Thymus (tissue), 11 donors: ENCODE results near the gene PCDHB12. TPM values are rescaled to one million over a fixed set of nuclear protein-coding genes. Genes with fewer than 3 reads are reported as not detected.
"Not testable (repeated sequence)": the region's sequence is repeated elsewhere in the genome, so short reads cannot be mapped to it uniquely, and the experiment has no call there.

Source experiments
- DNase-seq, 9 donors: peaks; one replicate each; pipeline ENCODE4 v3.0.0-alpha.2; 2013; ENCODE audit warnings: low spot score in 9 of 9, low read depth in 6 of 9, missing footprints in 1 of 9
- H3K27ac ChIP-seq, 2 donors: one replicate each; pipeline ENCODE4 v1.5.1; 2013; ENCODE audit warnings: control low read depth in 1 of 2, low read depth in 1 of 2, low read length in 1 of 2, mild to moderate bottlenecking in 1 of 2, moderate library complexity in 1 of 2
- H3K27me3 ChIP-seq, 2 donors: one replicate each; pipeline ENCODE4 v1.5.1; 2013; ENCODE audit warnings: low read length in 1 of 2; ENCODE audit not compliant: control insufficient read depth in 2 of 2, insufficient read depth in 1 of 2
- H3K36me3 ChIP-seq, 2 donors: one replicate each; pipeline ENCODE4 v1.5.1; 2013; ENCODE audit warnings: low read length in 1 of 2, mild to moderate bottlenecking in 1 of 2, moderate library complexity in 1 of 2; ENCODE audit not compliant: control insufficient read depth in 2 of 2, insufficient read depth in 2 of 2
- H3K4me1 ChIP-seq, 2 donors: one replicate each; pipeline ENCODE4 v1.5.1; 2013; ENCODE audit warnings: low read length in 2 of 2; ENCODE audit not compliant: control insufficient read depth in 2 of 2, insufficient read depth in 2 of 2
- H3K4me3 ChIP-seq, 2 donors: one replicate each; pipeline ENCODE4 v1.5.1; 2013; ENCODE audit warnings: low read length in 2 of 2, control low read depth in 1 of 2, mild to moderate bottlenecking in 1 of 2
- H3K9me3 ChIP-seq, 2 donors: one replicate each; pipeline ENCODE4 v1.5.1; 2013; ENCODE audit warnings: low read length in 1 of 2, mild to moderate bottlenecking in 1 of 2; ENCODE audit not compliant: control insufficient read depth in 2 of 2, insufficient read depth in 1 of 2
- WGBS: extraction: QIAGEN DNeasy Blood & Tissue Kit; methylation state at CpG from one replicate; pipeline ENCODE4 v1.1.7; 2013; 5-methylcytosine and 5-hydroxymethylcytosine counted together
- polyA plus RNA-seq: library from polyadenylated mRNA; stranded (reverse); fragments of 200-250 nt; gene quantifications from one replicate; pipeline ENCODE4 v1.2.3, GENCODE V29; 2013
- total RNA-seq: library from RNA; stranded (reverse); fragments of 120-200 nt; gene quantifications from one replicate; pipeline ENCODE4 v1.2.4, GENCODE V29; 2013
- donor health status: healthy.

PCDHB12 gene
- total and polyA plus RNA-seq, 2 donors: 0.18 to 0.19 TPM

DNA sequence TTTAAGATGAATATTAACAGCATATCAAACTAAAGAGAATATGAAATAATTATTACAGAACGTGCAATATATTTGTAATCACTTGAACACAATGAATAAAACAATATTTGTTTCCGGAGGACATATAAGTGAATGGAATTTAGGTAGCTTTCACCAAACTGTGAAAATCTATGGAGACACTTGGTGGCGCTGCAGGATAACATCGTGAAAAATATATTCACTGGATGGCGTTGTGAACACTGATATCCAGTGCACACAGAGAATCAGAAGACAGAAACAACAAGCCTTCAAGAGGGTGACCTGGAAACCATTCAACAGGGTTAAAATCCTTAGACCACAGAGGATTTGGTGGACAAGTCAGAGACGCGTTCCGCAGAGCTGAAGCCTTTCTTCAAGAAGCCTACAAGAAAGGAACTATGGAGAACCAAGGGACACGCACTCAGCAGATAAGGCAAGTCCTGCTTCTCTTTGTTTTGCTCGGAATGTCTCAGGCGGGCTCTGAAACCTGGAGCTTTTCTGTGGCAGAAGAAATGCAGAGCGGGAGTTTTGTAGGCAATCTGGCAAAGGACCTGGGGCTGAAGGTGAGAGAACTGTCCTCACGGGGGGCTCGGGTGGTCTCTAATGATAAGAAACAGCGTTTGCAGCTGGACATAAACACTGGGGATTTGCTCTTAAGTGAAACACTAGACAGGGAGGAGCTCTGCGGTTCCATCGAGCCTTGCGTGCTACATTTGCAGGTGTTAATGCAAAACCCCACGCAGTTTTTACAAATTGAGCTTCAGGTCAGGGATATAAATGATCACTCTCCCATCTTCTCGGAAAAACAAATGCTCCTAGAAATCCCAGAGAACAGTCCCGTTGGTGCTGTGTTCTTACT lies 8.9 kb upstream of the PCDHB12 start, which contains the start of gene PCDHB11:
Gene PCDHB11, plus strand, starts transcription at position 269 of the 877 bp plus-strand sequence. Its CDS starts 148 bp downstream, at position 417.
- peaks cover 0 to 4% of the 10 kb centered on the region in 2 donors for H3K9me3 ChIP-seq

DNA sequence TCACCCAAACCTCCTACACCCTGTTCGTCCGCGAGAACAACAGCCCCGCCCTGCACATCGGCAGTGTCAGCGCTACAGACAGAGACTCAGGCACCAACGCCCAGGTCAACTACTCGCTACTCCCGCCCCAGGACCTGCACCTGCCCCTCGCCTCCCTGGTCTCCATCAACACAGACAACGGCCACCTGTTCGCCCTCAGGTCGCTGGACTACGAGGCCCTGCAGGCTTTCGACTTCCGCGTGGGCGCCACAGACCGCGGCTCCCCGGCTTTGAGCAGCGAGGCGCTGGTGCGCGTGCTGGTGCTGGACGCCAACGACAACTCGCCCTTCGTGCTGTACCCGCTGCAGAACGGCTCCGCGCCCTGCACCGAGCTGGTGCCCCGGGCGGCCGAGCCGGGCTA lies 7.4 kb upstream of the PCDHB12 start:
- H3K36me3 ChIP-seq, H3K4me3 ChIP-seq, H3K27ac ChIP-seq, DNase-seq, H3K9me3 ChIP-seq, H3K4me1 ChIP-seq: not testable (repeated sequence)
- 37% methylated on average over 26 of the region's 38 CpGs for WGBS
- H3K27me3 ChIP-seq: peaks cover 0 to 18% of the 10 kb centered on the region in 2 donors

More for the DNA sequence above, 8.9 kb upstream of the PCDHB12 start, which contains the start of gene PCDHB11:
- H3K4me1 ChIP-seq: no peaks in the 10 kb centered on the region
- no peaks in the 10 kb centered on the region for H3K36me3 ChIP-seq
- H3K4me3 ChIP-seq: no peak within 1 kb of the TSS
- no peak within 1 kb of the TSS for H3K27ac ChIP-seq
- H3K27me3 ChIP-seq: peaks cover 0 to 19% of the 10 kb centered on the region in 2 donors
- DNase-seq: no peak
- 43% methylated on average over 21 of the region's 21 CpGs for WGBS

DNA sequence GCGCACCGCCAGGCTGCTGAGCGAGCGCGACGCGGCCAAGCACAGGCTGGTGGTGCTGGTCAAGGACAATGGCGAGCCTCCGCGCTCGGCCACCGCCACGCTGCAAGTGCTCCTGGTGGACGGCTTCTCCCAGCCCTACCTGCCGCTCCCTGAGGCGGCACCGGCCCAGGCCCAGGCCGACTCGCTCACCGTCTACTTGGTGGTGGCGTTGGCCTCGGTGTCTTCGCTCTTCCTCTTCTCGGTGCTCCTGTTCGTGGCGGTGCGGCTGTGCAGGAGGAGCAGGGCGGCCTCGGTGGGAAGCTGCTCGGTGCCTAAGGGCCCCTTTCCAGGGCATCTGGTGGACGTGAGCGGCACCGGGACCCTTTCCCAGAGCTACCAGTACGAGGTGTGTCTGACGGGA lies 6.9 kb upstream of the PCDHB12 start:
- H3K36me3 ChIP-seq, H3K4me1 ChIP-seq, H3K9me3 ChIP-seq, H3K27ac ChIP-seq, DNase-seq, H3K4me3 ChIP-seq: not testable (repeated sequence)
- H3K27me3 ChIP-seq: peaks cover 0 to 18% of the 10 kb centered on the region in 2 donors
- WGBS: 41% methylated on average over 28 of the region's 35 CpGs

DNA sequence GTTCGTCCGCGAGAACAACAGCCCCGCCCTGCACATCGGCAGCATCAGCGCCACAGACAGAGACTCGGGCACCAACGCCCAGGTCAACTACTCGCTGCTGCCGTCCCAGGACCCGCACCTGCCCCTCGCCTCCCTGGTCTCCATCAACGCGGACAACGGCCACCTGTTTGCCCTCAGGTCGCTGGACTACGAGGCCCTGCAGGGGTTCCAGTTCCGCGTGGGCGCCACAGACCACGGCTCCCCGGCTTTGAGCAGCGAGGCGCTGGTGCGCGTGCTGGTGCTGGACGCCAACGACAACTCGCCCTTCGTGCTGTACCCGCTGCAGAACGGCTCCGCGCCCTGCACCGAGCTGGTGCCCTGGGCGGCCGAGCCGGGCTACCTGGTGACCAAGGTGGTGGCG lies 1.8 kb downstream of the PCDHB12 start:
- H3K27ac ChIP-seq, H3K4me1 ChIP-seq, DNase-seq, H3K36me3 ChIP-seq, H3K9me3 ChIP-seq, H3K4me3 ChIP-seq: not testable (repeated sequence)
- peaks cover 0 to 33% of the 10 kb centered on the region in 2 donors for H3K27me3 ChIP-seq
- 47% methylated on average over 39 of the region's 39 CpGs for WGBS

DNA sequence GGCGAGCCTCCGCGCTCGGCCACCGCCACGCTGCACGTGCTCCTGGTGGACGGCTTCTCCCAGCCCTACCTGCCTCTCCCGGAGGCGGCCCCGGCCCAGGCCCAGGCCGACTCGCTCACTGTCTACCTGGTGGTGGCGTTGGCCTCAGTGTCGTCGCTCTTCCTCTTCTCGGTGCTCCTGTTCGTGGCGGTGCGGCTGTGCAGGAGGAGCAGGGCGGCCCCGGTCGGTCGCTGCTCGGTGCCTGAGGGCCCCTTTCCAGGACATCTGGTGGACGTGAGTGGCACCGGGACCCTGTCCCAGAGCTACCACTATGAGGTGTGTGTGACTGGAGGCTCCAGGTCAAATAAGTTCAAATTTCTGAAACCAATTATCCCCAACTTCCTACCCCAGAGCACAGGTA lies 2.3 kb downstream of the PCDHB12 start:
- H3K4me3 ChIP-seq, H3K4me1 ChIP-seq, H3K36me3 ChIP-seq, H3K27ac ChIP-seq, H3K9me3 ChIP-seq, DNase-seq: not testable (repeated sequence)
- WGBS: 39% methylated on average over 21 of the region's 27 CpGs
- peaks cover 0 to 36% of the 10 kb centered on the region in 2 donors for H3K27me3 ChIP-seq

DNA sequence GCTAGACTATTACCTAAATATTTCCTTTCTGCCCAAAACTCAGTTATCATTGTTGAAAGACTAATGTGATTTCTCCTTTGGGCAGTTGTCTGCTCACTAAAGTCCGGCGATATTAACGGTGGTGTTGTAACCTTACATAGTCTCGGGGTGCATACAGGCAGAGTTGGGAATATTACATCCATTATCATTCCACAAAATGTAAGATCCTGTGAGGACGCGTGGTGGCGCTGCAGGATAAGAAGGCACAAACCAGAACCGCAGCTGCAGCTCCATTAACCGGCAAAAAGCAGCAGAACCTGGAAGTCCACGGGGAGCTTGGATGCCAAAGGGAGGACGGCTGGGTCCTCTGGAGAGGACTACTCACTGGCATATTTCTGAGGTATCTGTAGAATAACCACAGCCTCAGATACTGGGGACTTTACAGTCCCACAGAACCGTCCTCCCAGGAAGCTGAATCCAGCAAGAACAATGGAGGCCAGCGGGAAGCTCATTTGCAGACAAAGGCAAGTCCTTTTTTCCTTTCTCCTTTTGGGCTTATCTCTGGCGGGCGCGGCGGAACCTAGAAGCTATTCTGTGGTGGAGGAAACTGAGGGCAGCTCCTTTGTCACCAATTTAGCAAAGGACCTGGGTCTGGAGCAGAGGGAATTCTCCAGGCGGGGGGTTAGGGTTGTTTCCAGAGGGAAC lies 5.3 kb downstream of the PCDHB12 start, which contains the start of gene PCDHB13:
Gene PCDHB13, plus strand, starts transcription at position 264 of the 684 bp plus-strand sequence. Its CDS starts 205 bp downstream, at position 469.
- H3K4me1 ChIP-seq, H3K27ac ChIP-seq, H3K4me3 ChIP-seq, H3K36me3 ChIP-seq, H3K9me3 ChIP-seq, DNase-seq: not testable (repeated sequence)
- WGBS: 11% methylated on average over 14 of the region's 18 CpGs
- peaks cover 0 to 42% of the 10 kb centered on the region in 2 donors for H3K27me3 ChIP-seq

DNA sequence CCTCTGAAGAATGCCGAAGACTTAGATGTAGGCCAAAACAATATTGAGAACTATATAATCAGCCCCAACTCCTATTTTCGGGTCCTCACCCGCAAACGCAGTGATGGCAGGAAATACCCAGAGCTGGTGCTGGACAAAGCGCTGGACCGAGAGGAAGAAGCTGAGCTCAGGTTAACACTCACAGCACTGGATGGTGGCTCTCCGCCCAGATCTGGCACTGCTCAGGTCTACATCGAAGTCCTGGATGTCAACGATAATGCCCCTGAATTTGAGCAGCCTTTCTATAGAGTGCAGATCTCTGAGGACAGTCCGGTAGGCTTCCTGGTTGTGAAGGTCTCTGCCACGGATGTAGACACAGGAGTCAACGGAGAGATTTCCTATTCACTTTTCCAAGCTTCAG lies 6.1 kb downstream of the PCDHB12 start:
- DNase-seq, H3K4me1 ChIP-seq, H3K27ac ChIP-seq, H3K9me3 ChIP-seq, H3K36me3 ChIP-seq, H3K4me3 ChIP-seq: not testable (repeated sequence)
- 61% methylated on average over 10 of the region's 12 CpGs for WGBS
- peaks cover 0 to 35% of the 10 kb centered on the region in 2 donors for H3K27me3 ChIP-seq

DNA sequence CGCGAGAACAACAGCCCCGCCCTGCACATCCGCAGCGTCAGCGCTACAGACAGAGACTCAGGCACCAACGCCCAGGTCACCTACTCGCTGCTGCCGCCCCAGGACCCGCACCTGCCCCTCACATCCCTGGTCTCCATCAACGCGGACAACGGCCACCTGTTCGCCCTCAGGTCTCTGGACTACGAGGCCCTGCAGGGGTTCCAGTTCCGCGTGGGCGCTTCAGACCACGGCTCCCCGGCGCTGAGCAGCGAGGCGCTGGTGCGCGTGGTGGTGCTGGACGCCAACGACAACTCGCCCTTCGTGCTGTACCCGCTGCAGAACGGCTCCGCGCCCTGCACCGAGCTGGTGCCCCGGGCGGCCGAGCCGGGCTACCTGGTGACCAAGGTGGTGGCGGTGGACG lies 7.0 kb downstream of the PCDHB12 start:
- H3K36me3 ChIP-seq, H3K4me3 ChIP-seq, DNase-seq, H3K9me3 ChIP-seq, H3K27ac ChIP-seq, H3K4me1 ChIP-seq: not testable (repeated sequence)
- peaks cover 0 to 28% of the 10 kb centered on the region in 2 donors for H3K27me3 ChIP-seq
- WGBS: 52% methylated on average over 35 of the region's 40 CpGs

DNA sequence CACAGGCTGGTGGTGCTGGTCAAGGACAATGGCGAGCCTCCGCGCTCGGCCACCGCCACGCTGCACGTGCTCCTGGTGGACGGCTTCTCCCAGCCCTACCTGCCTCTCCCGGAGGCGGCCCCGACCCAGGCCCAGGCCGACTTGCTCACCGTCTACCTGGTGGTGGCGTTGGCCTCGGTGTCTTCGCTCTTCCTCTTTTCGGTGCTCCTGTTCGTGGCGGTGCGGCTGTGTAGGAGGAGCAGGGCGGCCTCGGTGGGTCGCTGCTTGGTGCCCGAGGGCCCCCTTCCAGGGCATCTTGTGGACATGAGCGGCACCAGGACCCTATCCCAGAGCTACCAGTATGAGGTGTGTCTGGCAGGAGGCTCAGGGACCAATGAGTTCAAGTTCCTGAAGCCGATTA lies 7.5 kb downstream of the PCDHB12 start:
- WGBS: 41% methylated on average over 18 of the region's 26 CpGs
- H3K36me3 ChIP-seq, H3K27ac ChIP-seq, DNase-seq, H3K4me1 ChIP-seq, H3K4me3 ChIP-seq, H3K9me3 ChIP-seq: not testable (repeated sequence)
- H3K27me3 ChIP-seq: peaks cover 0 to 24% of the 10 kb centered on the region in 2 donors
